HG03521 (cell line): Measurements from ENCODE around the gene RIN1.
"Not testable (repeated sequence)": the region's sequence is repeated elsewhere in the genome, so short reads cannot be mapped to it uniquely, and the experiment has no call there.

Source experiments
- ATAC-seq: cut with Tn5 transposase; IDR thresholded peaks from one replicate; pipeline ENCODE4 v1.9.1; 2021; ENCODE audit warnings: mild to moderate bottlenecking, moderate library complexity; ENCODE audit not compliant: unreplicated experiment

The RIN1 gene

DNA sequence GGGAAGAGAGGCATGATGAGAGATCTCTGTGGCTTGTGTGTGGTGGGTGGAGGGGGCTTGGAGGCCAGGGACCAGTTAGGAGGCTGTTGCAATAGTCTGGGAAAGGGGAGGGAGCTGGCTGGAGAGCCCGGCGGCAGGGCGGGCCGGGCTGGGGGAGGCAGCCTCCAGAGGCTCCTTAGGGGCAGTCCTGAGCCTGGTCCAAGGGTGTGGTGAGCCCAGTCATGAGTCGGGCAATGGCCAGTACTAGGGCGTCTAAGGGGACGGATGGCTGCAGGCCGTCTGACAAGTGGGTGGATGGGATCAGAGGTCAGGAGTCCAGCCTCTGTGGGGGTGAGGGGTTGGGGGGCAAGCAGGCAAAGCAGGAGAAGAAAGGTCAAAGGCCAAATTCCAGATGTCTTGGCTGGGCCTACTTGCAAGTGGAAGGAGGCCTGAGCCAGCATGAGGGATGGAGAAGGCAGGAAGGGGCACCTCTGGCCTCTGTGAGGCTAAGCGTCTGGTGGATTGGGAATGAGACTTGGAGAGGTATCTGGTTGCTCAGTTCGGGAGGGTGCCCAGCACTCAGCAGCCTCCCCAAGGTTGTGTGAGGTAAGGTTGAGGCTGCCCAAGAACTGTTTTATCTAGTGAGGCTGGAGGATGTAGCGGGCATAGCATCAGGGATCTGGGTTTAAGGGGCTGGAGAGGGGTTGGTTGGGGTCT is 13.4 kb downstream of the RIN1 start:
- no peak for ATAC-seq

DNA sequence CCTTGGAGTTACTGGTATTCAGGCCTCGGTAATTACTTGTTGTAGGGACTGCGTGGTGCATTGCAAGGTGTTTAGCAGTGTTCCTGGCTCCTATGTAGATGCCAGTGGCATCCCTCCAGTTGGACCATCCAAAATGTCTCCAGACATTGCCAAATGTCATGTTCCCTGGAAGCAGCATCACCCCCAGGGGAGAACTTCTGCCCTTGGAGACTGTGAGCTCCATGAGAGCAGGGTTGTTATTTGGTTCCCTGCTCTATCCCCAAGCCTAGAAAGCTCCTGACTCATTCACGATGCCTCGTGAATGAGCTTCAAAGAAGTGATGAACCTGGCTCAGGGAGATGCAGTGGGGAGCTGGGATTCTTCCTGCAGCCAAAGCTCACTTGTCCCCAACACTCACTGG is 14.6 kb downstream of the RIN1 start:
- no peak for ATAC-seq

DNA sequence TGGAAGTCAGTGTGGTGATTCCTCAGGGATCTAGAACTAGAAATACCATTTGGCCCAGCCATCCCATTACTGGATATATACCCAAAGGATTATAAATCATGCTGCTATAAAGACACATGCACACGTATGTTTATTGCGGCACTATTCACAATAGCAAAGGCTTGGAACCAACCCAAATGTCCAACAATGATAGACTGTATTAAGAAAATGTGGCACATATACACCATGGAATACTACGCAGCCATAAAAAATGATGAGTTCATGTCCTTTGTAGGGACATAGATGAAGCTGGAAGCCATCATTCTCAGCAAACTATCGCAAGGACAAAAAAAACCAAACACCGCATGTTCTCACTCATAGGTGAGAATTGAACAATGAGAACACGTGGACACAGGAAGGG is 15.5 kb downstream of the RIN1 start:
- ATAC-seq, result not testable (repeated sequence)

DNA sequence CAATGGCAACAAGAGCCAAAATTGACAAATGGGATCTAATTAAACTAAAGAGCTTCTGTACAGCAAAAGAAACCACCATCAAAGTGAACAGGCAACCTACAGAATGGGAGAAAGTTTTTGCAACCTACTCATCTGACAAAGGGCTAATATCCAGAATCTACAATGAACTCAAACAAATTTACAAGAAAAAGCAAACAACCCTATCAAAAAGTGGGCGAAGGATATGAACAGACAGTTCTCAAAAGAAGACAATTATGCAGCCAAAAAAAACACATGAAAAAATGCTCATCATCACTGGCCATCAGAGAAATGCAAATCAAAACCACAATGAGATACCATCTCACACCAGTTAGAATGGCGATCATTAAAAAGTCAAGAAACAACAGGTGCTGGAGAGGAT is 15.9 kb downstream of the RIN1 start:
- not testable (repeated sequence) for ATAC-seq

DNA sequence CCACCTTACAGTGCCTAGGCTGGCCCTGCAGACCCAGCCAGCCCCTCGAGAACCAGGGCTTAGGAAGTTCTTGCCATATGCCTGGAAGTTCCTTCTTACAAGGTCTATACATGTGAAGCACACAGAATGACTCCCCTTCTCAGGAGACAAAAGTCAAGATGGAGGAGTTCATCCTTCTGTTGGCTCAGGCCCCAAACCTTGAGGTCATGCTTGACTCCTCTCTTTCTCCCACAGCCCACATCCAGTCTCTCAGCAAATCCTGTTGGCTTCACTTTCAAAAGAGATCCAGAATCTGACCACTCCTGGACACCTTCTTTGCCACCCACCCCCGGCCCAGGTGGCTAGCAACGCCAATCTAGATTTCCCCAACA is 17.6 kb downstream of the RIN1 start:
- no peak for ATAC-seq

DNA sequence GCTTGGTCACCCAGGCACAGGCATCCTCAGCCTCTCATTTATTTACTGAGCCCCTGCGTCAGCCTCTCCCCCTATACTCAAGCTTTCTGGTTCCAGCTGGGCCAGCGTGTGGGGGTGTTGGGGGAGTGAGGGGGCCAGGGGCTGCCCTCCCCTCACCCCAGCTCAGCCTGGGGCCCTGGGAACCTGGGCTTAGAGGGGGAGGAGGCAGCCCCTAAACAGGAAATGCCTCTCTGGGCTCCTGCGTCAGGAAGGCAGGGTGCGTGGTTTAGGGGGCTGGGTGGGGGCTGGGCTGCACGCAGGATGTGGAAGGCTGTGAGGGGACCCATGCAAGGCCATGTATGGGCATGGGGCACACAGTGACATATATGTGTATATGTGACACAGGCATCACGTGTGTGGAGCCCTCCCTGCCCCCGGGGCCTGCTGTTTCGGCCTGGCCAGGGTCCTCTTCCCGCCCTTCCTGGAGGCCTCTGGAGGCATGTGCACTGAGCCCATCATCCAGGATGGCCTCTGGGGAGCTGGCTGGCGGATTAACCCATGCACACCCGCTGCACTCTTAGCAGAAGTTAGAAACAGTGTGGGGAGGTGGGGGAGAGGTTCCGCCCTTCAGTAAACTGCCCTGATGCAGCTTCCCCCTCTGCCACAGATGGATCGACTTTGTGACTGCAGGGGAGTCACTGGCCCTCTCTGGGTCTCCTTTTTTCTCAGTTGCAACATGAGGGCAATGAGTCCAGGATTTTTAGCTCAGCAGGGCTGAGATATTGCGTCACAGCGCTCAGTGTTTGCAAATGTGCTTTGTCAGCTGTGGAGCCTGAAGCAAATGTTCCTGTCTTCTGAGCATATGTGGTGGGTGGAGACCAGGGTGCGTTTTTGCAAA is 18.3 kb downstream of the RIN1 start:
- ATAC-seq, result no peak

DNA sequence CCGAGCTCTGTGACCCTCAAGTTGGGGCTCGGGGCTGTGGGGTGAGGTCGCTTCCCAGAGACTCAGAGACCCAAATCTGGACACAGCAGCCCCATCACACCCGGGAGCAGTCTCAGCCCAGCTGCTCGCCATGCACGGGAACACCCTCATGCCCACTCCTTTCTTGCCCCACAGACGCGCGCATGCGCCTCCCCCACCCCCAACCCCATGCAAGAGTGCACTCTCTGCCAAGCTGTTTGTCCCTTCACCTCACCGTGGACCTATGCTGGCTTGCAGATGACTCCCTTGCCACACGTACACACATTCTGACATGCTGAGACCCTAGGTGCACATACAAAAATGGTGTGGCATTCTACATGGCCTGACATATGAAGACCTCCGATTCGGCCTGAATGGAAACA is 18.9 kb downstream of the RIN1 start:
- no peak for ATAC-seq

DNA sequence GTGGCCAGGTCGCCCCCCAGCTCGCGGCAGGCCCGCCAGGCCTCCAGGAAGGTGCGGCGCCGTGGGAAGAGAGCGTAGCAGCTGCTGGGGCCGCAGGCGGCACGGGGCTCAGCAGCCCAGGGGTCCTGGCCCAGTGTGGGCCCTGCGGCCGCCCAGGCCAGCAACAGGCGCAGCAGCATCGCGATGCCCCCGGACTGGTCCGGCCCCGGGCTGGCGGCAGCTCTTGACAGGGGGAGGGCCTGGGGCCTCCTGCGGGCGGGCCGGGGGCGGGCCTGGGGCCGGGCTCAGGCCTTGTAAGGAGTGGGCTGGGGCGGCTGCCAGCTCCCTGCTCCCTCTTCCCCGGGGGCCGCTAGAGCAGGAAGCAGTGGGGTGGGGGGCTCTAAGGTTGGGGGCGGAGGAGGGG is 19.4 kb downstream of the RIN1 start, which contains the start of gene CD248:
Gene CD248 (minus strand): TSS at position 196 of the 403 bp plus-strand sequence. CDS start 17 bp downstream, at position 179.
- no peak for ATAC-seq

DNA sequence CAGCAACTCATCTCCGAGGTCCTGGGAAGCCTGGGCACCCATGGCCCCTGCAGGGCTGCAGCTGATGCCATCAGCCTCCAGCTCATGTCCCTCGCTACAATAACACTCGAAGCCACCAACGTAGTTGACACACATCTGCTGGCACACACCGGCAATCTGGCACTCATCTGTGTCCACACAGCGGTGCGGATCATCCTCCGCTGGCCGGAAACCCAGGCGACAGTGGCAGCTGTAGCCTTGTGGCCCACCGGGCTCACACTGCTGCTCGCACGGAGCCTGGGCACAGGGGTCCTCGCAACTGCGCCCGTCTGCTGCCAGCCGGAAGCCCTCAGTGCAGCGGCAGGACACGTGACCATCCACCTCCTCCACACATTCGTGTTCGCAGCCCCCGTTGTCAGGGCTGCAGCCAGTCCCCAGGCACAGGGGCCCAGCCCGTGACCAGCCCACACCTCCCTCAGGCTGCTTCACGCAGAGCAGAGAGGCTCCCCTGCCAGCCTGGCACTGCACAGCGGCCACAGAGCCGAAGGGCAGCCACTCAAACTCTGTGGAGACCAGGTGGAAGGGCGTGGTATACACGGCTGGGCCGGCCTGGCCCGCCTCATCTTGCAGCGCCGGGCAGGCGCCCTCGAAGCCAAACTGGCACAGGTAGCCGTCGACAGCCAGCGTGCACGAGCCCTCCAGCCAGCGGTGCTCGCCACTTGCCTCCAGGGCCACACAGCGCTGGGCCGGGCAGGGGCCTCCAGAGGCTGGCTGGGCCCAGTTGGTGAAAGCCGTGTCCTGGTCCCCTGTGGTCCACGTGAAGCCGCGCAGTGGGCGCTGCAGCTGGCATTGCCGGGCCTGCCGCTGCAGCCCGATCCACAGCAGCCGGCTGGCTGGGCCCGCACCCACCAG is 20.1 kb downstream of the RIN1 start:
- ATAC-seq, result no peak

DNA sequence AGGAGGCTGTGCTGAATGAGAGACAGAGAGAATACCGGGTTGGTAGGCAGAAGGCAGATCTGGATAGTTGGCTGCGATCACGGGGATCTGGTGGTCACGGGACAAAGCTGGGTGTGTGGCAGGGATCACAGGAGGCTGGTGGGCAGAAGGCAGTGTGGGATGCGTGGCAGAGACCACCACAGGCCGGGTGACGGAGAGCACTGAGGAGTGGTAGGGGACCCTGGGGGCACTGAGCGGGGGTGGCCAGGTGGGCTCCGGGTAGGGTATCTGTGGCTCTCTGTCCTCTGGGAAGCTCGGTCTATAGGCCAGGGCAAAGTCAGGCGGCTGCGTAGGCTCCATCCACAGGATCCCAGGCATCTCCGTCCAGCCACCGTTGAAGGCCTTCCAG is 20.7 kb downstream of the RIN1 start:
- no peak for ATAC-seq

DNA sequence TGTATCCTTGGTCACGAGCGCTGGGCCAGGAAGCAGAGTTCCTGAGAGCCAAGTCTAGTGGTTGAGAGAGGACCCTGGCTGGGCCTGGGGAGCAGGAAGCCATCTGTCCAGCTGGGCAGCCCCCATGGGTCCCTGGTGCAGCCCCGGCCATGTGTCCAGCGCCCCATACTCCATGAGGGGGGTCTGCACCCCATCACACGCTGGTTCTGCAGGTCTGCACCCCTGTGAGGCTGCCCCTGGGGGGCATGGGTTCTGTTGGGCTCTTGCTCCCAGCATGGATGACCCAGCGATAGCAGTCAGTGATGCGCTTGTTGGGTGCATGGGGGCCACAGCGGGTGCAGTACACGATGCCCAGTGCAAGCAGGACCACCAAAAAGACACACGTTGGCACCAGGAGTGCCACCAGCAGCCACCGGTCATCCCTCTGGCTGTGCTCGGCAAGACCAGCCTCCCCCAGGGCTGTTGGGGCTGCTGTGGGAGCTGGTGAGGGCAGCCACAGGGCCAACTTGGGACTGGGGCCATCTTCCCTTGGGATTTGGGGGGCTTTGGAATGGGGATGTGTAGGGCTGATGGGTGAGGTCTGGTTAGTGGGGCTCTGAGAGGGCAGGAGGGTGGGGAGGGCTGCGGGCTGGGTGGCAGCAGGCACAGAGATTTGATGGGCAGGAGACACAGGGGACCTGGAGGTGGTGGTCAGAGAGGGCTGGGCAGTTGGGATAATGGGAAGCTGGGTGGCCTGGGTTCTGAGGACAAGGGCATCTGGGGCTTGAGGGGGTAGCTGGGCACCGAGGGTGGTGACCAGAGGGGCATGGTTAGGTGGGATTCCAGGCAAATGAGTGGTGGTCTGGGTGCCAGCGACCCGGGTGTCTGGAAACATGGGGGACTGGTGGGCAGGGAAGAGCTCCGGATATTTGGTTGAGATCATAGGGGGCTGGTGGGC is 21.4 kb downstream of the RIN1 start:
- ATAC-seq, result no peak

DNA sequence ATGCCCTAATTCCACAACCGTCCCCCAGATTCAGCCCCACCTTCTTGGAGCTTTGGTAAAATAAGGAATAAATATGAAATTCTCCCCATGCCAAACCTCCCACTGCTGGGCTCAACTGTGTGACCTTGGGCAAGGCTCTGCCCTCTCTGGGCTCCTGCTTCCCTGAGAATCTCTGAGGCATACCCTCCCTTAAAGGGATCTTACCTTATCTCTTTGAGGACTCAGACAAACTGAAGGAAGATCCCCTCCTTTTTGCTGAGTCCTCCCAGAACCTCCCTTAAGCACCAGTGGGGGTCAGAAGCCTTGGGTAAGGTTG is 22.1 kb downstream of the RIN1 start:
- no peak for ATAC-seq

DNA sequence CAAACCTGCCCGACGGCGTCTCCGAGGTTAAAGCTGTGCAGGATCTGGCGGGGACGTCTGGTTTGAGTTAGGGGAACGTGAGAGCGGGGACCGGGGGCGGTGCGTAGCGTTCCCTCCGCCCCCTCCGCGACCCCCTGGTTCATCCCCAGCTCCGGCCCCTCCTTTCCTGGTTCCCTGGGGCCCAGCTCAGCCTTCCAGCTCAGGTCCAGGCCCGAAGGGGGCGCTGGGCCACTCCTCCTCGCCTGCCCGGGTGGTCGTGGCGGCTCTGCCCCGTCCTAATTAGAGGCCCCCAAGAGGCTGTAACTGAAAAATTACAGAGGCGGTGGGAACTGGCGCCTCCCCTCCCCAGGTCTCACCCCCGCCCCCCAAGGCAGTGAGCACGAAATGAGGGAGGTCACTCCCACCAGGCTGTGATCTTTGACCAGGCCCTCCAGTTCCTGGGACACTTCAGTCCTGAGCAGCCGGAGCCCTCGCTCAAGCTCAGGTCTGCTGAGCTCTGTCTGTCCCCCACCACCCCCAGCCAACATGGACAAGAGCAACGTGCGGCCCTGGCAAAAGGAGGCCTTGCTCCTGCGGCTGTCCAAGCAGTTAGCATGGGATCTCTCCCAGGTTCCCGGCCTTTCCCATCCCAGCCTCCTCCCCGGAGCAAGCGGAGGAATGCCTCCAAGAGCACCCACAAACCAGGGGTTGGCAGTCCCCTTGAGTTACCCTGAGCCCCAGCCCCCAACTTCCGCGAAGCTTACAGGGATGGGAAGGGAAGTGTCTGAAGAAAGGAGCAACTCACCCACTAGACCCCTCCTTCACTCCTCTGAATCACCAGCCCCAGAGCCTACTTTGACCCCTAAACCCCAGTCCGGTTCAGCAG is 22.7 kb downstream of the RIN1 start:
- ATAC-seq, result no peak

DNA sequence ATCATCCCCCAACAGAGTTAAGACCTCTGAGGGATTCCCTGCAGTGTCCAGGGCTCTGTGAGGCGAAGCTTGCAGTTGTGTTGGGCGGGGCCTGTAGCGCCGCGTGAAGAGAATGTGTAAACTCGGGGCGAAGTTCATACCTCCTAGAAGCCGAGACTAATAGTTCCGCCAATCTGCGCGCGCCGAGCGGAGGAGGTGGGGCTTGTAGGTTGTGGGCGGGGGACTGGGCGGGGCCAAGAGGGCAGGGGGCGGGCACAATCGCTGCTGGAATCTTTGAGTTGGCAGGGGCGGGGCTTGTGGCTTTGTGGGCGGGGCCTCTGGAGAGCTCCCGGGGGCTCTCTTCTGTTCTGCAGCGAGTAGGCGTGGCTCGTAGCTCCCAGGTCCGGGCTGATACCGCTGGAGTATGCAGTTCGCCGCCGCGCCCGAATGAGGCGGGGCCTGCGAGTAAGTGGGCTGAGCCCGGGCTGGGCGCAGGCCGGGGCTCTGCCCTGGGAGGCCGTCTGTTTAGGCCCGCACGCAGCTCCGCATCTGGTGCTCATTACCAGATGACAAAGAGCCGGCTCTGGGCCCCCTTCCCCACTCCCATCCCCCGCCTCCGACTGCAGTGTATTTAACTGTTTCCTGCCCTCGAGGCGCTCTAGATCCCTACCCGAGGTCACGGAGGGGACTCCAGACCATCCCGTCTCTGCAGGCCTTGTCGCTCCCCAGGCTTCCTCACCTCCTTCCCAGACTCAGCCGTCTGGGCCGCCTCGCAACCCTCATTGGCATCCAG is 23.5 kb downstream of the RIN1 start:
- ATAC-seq, result peak; percentile 62

DNA sequence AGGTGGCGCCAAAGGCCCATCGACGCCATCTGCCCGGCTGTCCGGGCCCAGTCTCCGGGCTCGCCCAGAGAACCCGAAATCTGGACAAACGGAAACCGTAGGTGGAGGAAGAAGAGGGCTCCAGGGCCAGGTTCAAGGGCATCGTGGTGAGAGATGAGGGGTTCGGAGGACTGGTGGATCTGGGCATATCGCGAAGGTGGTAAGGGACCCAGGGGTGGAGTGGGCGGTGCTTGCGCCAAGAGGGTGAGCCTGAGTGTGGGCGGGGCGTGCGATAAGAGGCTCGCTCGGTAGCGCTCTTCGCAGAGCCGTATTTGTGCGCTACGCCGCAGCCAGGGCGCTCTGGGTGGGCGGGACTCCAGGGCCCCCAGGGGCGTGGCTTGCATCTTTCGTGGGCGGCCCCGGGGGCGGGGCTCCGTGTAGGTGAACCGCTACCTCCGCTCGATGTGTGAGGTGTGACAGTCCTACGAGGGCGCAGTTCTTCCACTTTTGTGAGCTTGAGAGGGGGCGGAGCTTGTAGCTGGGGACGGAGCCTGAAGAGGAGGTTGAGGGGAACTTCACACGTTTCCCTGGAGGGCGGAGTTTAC is 24.2 kb downstream of the RIN1 start:
- ATAC-seq, result peak; percentile 59

DNA sequence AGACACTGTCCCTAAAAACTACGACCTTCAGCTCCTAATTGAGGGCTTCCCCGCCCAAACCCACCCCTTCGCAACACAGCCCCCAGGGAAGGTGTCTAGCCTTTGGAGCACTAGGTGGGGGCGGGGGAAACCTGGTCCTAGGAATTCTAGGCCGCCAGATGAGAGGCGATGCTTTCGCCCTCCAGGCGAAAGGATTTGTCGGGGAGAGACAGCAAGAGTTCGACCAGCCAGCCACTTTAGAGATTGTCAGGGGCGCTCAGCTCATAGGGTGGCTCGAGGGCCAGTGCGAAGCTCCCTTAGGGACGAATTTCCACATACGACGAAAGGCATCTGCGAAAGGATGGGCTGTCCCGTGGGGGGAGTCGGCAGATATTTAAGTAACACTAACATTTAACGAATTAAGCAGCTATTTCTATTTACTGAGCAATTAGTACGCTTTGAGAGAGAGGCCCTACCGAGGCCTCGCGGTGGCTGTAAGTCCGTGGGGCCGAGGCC is 24.7 kb downstream of the RIN1 start:
- no peak for ATAC-seq

DNA sequence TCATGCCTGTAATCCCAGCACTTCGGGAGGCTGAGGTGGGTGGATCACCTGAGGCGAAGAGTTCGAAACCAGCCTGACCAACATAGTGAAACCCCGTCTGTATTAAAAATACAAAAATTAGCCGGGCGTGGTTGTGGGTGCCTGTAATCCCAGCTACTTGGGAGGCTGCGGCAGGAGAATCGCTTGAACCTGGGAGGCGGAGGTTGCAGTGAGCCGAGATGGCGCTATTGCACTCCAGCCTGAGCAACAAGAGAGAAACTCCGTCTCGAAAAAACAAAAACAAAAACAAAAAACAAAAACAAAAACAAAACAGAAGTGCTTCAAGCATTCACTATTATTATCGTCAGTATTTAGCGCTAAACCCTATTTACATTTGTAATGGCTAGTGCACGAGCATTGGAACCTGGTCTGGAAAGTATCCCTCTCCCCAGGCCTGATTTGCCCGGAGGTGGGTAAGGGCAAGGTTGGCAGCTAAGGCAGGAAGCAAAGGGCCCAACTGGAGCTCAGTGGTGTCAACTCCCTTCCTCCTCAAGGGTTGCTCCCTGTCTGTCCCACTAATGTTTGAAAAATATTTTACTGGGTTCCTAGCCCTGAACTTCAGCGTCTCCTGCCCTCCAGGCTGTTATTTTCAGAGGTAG is 25.3 kb downstream of the RIN1 start:
- ATAC-seq, result not testable (repeated sequence)

DNA sequence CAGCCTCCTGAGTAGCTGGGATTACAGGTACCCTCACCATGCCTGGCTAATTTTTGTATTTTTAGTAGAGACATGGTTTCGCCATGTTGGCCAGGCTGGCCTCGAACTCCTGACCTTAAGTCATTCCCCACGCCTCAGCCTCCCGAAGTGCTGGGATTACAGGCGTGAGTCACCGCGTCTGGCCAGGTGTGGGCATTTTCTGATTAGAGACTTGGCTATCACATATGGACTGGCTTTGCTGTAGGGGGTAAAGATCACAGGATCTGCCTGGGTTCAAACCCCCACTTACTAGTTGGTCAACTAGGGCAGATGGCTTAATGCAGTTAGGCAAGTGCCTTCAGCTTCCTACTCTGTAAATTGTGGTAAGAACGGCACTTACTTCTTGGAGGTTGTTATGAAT is 25.9 kb downstream of the RIN1 start:
- ATAC-seq, result no peak
